ENCODE measurements around the gene TUFM. TPM values are rescaled to one million over a fixed set of nuclear protein-coding genes. Genes with fewer than 3 reads are reported as not detected.
"Not testable (repeated sequence)": the region's sequence is repeated elsewhere in the genome, so short reads cannot be mapped to it uniquely, and the experiment has no call there.

The TUFM gene
- total RNA-seq, 1 donor = 101 TPM

- DNase-seq (ENCODE audit: insufficient read length, low spot score, missing footprints) = peak; percentile 98
- peak within 1 kb of the TSS; percentile 93 for H3K27ac ChIP-seq (ENCODE audit: low read depth, low read length)
- peak within 1 kb of the TSS; percentile 93 for H2AFZ ChIP-seq (ENCODE audit: low read length)
- peaks cover 26% of the 10 kb centered on the region for H3K4me1 ChIP-seq (ENCODE audit: insufficient read depth, low read length)
- peak within 1 kb of the TSS; percentile 100 for H3K4me3 ChIP-seq (ENCODE audit: insufficient read depth, low read length)
- H3K27me3 ChIP-seq (ENCODE audit: insufficient read depth, low read length) = no peaks in the 10 kb centered on the region
- no peak for TF ChIP-seq CTCF (IDR thresholded peaks at IDR 0.05; ENCODE audit: extremely low read depth, low read depth, low read length)
- peaks cover 72% of the 10 kb centered on the region for H3K79me2 ChIP-seq (ENCODE audit: insufficient read depth, low read length)
- peaks cover 37% of the 10 kb centered on the region for H3K36me3 ChIP-seq (ENCODE audit: insufficient read depth, low read length)
- no peaks in the 10 kb centered on the region for H3K9me3 ChIP-seq (ENCODE audit: low read depth, low read length)
- peak within 1 kb of the TSS; percentile 100 for H3K4me2 ChIP-seq (ENCODE audit: insufficient read depth, low read length)
- peaks cover 28% of the 10 kb centered on the region for H4K20me1 ChIP-seq (ENCODE audit: insufficient read depth, low read length)
These were observed 23.4 kb downstream of the TUFM start, which contains the start of gene ATXN2L for GRCh38 chr16:28822520-28823290. TSS of gene ATXN2L (plus strand) at chr16:28822999. CDS start at chr16:28823260, 261 bp downstream.

- Histone ChIP-seq H3K36me3 (ENCODE audit: insufficient read depth, low read length) (peaks cover 30% of the 10 kb centered on the region), H3K4me1 (ENCODE audit: insufficient read depth, low read length) (peaks cover 26% of the 10 kb centered on the region), H3K79me2 (ENCODE audit: insufficient read depth, low read length) (peaks cover 65% of the 10 kb centered on the region), H3K4me2 (ENCODE audit: insufficient read depth, low read length) (peak overlapping the region; percentile 100), H3K9me3 (ENCODE audit: low read depth, low read length) (no peaks in the 10 kb centered on the region), H3K4me3 (ENCODE audit: insufficient read depth, low read length) (peak overlapping the region; percentile 100), H3K27me3 (ENCODE audit: insufficient read depth, low read length) (no peaks in the 10 kb centered on the region), H2AFZ (ENCODE audit: low read length) (peak overlapping the region; percentile 92), H4K20me1 (ENCODE audit: insufficient read depth, low read length) (peaks cover 28% of the 10 kb centered on the region), H3K27ac (ENCODE audit: low read depth, low read length) (peak overlapping the region; percentile 93)
- peak; percentile 72 for DNase-seq (ENCODE audit: insufficient read length, low spot score, missing footprints)
- TF ChIP-seq CTCF (IDR thresholded peaks at IDR 0.05; ENCODE audit: extremely low read depth, low read depth, low read length) = no peak
These were observed 24.2 kb downstream of the TUFM start for GRCh38 chr16:28821874-28822519.

GRCh38 chr16:28820546-28820945 is 25.6 kb downstream of the TUFM start:
- DNase-seq (ENCODE audit: insufficient read length, low spot score, missing footprints); H3K4me2 ChIP-seq (ENCODE audit: insufficient read depth, low read length); H3K4me3 ChIP-seq (ENCODE audit: insufficient read depth, low read length); H2AFZ ChIP-seq (ENCODE audit: low read length); H3K9me3 ChIP-seq (ENCODE audit: low read depth, low read length); H3K27me3 ChIP-seq (ENCODE audit: insufficient read depth, low read length); H3K27ac ChIP-seq (ENCODE audit: low read depth, low read length): not testable (repeated sequence)
- Histone ChIP-seq H3K4me1 (ENCODE audit: insufficient read depth, low read length) (peaks cover 16% of the 10 kb centered on the region), H3K36me3 (ENCODE audit: insufficient read depth, low read length) (peaks cover 15% of the 10 kb centered on the region), H4K20me1 (ENCODE audit: insufficient read depth, low read length) (peaks cover 16% of the 10 kb centered on the region), H3K79me2 (ENCODE audit: insufficient read depth, low read length) (peaks cover 50% of the 10 kb centered on the region)

- TF ChIP-seq CTCF (IDR thresholded peaks at IDR 0.05; ENCODE audit: extremely low read depth, low read depth, low read length) = no peak
- no peak for DNase-seq (ENCODE audit: insufficient read length, low spot score, missing footprints)
- peaks cover 45% of the 10 kb centered on the region for H3K79me2 ChIP-seq (ENCODE audit: insufficient read depth, low read length)
These were observed 26.1 kb downstream of the TUFM start for GRCh38 chr16:28820016-28820415.

GRCh38 chr16:28807445-28808120 is 38.6 kb downstream of the TUFM start:
- not testable (repeated sequence) for H3K4me1 ChIP-seq (ENCODE audit: insufficient read depth, low read length); H2AFZ ChIP-seq (ENCODE audit: low read length); H3K4me3 ChIP-seq (ENCODE audit: insufficient read depth, low read length); H3K36me3 ChIP-seq (ENCODE audit: insufficient read depth, low read length); H3K27me3 ChIP-seq (ENCODE audit: insufficient read depth, low read length); H3K4me2 ChIP-seq (ENCODE audit: insufficient read depth, low read length); H3K79me2 ChIP-seq (ENCODE audit: insufficient read depth, low read length); H4K20me1 ChIP-seq (ENCODE audit: insufficient read depth, low read length); H3K27ac ChIP-seq (ENCODE audit: low read depth, low read length); DNase-seq (ENCODE audit: insufficient read length, low spot score, missing footprints); H3K9me3 ChIP-seq (ENCODE audit: low read depth, low read length)

More at GRCh38 chr16:28820016-28820415, 26.1 kb downstream of the TUFM start:
- Histone ChIP-seq H3K27ac (ENCODE audit: low read depth, low read length) (no peak overlapping the region), H3K9me3 (ENCODE audit: low read depth, low read length) (no peaks in the 10 kb centered on the region), H3K4me3 (ENCODE audit: insufficient read depth, low read length) (no peak overlapping the region), H3K27me3 (ENCODE audit: insufficient read depth, low read length) (no peaks in the 10 kb centered on the region), H4K20me1 (ENCODE audit: insufficient read depth, low read length) (peaks cover 11% of the 10 kb centered on the region), H3K4me2 (ENCODE audit: insufficient read depth, low read length) (no peak overlapping the region), H3K4me1 (ENCODE audit: insufficient read depth, low read length) (peaks cover 11% of the 10 kb centered on the region), H3K36me3 (ENCODE audit: insufficient read depth, low read length) (peaks cover 10% of the 10 kb centered on the region), H2AFZ (ENCODE audit: low read length) (no peak overlapping the region)

Measured in osteoblast (primary cell).